ENCODE results near the gene CALHM2. TPM values are rescaled to one million over a fixed set of nuclear protein-coding genes. Genes with fewer than 3 reads are reported as not detected.
A peak's percentile ranks its signal among the peaks of the same experiment; 100 is the strongest.

CALHM2 gene
- total RNA-seq, 1 experiment from 2014 or later, result not detected

DNA sequence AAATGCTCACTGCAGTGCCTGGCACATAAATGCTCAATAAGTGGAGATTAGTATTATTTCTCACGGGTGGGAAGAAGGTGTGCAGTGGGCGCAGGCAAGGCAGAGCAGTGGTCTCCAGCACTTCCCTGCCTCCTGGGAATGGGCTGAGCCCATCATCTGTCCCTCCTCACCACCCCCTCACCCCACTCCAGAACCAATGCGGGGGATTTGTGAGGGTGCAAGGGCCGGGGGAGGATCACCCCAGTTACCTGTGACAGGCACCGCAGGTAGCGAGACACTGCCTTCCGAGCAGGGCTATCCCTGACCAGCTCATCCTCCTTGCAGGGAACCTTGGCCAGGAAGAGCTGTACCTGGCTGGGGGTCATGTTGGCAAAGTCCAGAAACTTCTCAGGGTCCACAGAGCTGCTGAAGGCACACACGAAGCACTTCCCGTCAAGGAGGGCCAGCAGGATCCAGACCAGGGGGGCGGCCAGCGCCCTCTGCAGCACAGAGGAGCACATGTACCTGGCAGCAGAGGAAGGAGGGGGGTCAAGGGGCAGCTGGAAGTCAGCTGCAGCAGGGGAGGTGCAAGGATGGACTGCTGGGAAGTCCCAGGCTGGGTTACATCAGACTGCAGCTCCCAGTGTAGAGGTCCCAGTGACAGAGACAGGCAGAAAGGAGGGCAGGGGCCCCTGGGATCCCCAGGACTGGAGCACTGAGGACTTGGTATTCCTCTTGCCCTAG, 24.0 kb upstream of the CALHM2 start:
- no peaks in the 10 kb centered on the region for H3K9me3 ChIP-seq (ENCODE audit: control insufficient read depth, low read depth, low read length)
- no peak overlapping the region for H3K18ac ChIP-seq (ENCODE audit: insufficient read length, low read depth, low read length)
- no peaks in the 10 kb centered on the region for H3K27me3 ChIP-seq (ENCODE audit: insufficient read depth, low read length)
- H3K79me1 ChIP-seq (ENCODE audit: insufficient read depth, low read depth, low read length, poor library complexity, severe bottlenecking), result no peaks in the 10 kb centered on the region
- no peak overlapping the region for H2BK120ac ChIP-seq (ENCODE audit: low read depth, low read length, poor library complexity, severe bottlenecking)
- H3K4me1 ChIP-seq (ENCODE audit: insufficient read depth, low read length), result no peaks in the 10 kb centered on the region; the same call in 1 of the 2 replicates
- H3K4ac ChIP-seq (ENCODE audit: low read depth, low read length), result no peak overlapping the region
- Mint-ChIP-seq H3K4me1 (peaks cover 16 to 30% of the 10 kb centered on the region in 2 experiments), H3K36me3 (ENCODE audit: insufficient read depth in 1 of 3, low read depth in 3 of 3) (no peaks in the 10 kb centered on the region), H3K27ac (peak overlapping the region in 2 of 3 experiments; percentile 10 to 72; a peak in 1 of 7 replicates), H3K27me3 (ENCODE audit: low read depth) (peaks cover 2% of the 10 kb centered on the region; the same call in 1 of the 2 replicates), H3K4me3 (no peak overlapping the region; a peak in 1 of 5 replicates), H3K9me3 (no peaks in the 10 kb centered on the region)
- no peaks in the 10 kb centered on the region for H3K23me2 ChIP-seq (ENCODE audit: insufficient read length, low read depth, low read length, poor library complexity, severe bottlenecking)
- peak; percentile 91 for DNase-seq
- no peak overlapping the region for H3K4me2 ChIP-seq (ENCODE audit: insufficient read depth, insufficient read length, low read length)
- no peaks in the 10 kb centered on the region for H4K20me1 ChIP-seq (ENCODE audit: control insufficient read depth, insufficient read depth, insufficient read length)
- H3K14ac ChIP-seq (ENCODE audit: insufficient read depth, low read length), result no peak overlapping the region
- no peak overlapping the region for H2AFZ ChIP-seq (ENCODE audit: low read length)
- H2AK5ac ChIP-seq (ENCODE audit: insufficient read length, low read length), result no peak overlapping the region
- no peak overlapping the region for H4K91ac ChIP-seq (ENCODE audit: insufficient read length, low read depth, low read length)
- H4K5ac ChIP-seq (ENCODE audit: insufficient read length, low read depth, low read length), result no peak overlapping the region
- H2BK15ac ChIP-seq (ENCODE audit: low read depth, low read length), result no peak overlapping the region
- TF ChIP-seq, protein P1, sequence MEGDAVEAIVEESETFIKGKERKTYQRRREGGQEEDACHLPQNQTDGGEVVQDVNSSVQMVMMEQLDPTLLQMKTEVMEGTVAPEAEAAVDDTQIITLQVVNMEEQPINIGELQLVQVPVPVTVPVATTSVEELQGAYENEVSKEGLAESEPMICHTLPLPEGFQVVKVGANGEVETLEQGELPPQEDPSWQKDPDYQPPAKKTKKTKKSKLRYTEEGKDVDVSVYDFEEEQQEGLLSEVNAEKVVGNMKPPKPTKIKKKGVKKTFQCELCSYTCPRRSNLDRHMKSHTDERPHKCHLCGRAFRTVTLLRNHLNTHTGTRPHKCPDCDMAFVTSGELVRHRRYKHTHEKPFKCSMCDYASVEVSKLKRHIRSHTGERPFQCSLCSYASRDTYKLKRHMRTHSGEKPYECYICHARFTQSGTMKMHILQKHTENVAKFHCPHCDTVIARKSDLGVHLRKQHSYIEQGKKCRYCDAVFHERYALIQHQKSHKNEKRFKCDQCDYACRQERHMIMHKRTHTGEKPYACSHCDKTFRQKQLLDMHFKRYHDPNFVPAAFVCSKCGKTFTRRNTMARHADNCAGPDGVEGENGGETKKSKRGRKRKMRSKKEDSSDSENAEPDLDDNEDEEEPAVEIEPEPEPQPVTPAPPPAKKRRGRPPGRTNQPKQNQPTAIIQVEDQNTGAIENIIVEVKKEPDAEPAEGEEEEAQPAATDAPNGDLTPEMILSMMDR (conservative IDR thresholded peaks at IDR 0.05), result peak; percentile 76
- H3K23ac ChIP-seq (ENCODE audit: insufficient read length, low read depth, low read length), result no peak overlapping the region
- H2BK5ac ChIP-seq (ENCODE audit: insufficient read length, low read length), result no peak overlapping the region
- H4K8ac ChIP-seq (replicated peaks; ENCODE audit: insufficient read length, low read depth, low read length), result no peak overlapping the region
- H3K79me2 ChIP-seq (ENCODE audit: insufficient read depth, low read length), result no peaks in the 10 kb centered on the region
- no peak overlapping the region for H3K27ac ChIP-seq (ENCODE audit: insufficient read length, low read depth, low read length)
- no CpG with 5 or more reads among the region's 11 CpGs for WGBS (ENCODE audit: extremely low coverage, insufficient read length, low lambda C conversion rate)
- no peak overlapping the region for H3T11ph ChIP-seq (ENCODE audit: low read length)
- no peak overlapping the region for H2BK20ac ChIP-seq (ENCODE audit: low read depth, low read length, poor library complexity, severe bottlenecking)
- no peak overlapping the region for H3K9ac ChIP-seq (ENCODE audit: extremely low read depth, insufficient read length, low read length)
- H3K56ac ChIP-seq (ENCODE audit: insufficient read length, low read depth, low read length), result no peak overlapping the region
- no peak overlapping the region for H2BK12ac ChIP-seq (ENCODE audit: insufficient read length, low read depth, low read length)

Measured in H9 (cell line).